B cell (primary cell): ENCODE data around the gene C7. TPM values are rescaled to one million over a fixed set of nuclear protein-coding genes. Genes with fewer than 3 reads are reported as not detected.

Source experiments
- ATAC-seq: fragments of 200-7000 bp; cut with Tn5 transposase; one replicate; pipeline ENCODE4 v1.10.0; 2021; ENCODE audit warnings: low read depth, mild to moderate bottlenecking, moderate number of reproducible peaks, moderate library complexity
- CTCF ChIA-PET: fragments of 350-600 bp; sonication (Branson Sonifier 250); formaldehyde crosslinking; loops from one replicate; lab custom pipeline; 2021; ENCODE audit warnings: antibody characterized with exemption, inconsistent platforms; lab: Charles Lee
- POLR2A ChIA-PET: fragments of 350-600 bp; sonication (Branson Sonifier 250); formaldehyde crosslinking; loops from one replicate; lab custom pipeline; 2021; ENCODE audit warnings: antibody characterized with exemption; lab: Charles Lee
- DNase-seq: peaks from one replicate; pipeline ENCODE4 v3.0.0; 2013
- H2AFZ ChIP-seq: 2 replicates; pipeline ENCODE4 v1.6.1; 2012; ENCODE audit warnings: mild to moderate bottlenecking, low read depth, low read length; ENCODE audit not compliant: insufficient read depth, poor library complexity, severe bottlenecking
- H3K27ac ChIP-seq, 2 donors: 1 replicate in 1 of 2; 2 replicates in 1 of 2; pipeline ENCODE4 v1.5.1; 2012 to 2013; ENCODE audit warnings: low read length in 2 of 2, mild to moderate bottlenecking in 2 of 2, moderate library complexity in 1 of 2
- H3K27me3 ChIP-seq, 4 experiments: fragments of 200-600 bp in 1 of 4; sonication (generic) in 1 of 4; replicated peaks in 1 of 4; 1 replicate in 2 of 4; 2 replicates in 2 of 4; pipeline versions ENCODE4 v1.6.1 to v1.7.0; 2013 to 2016; ENCODE audit warnings: low read length in 3 of 4, mild to moderate bottlenecking in 2 of 4, mixed read lengths in 1 of 4, moderate library complexity in 1 of 4; ENCODE audit not compliant: insufficient read depth in 4 of 4, control insufficient read depth in 3 of 4; ENCODE audit errors: control extremely low read depth in 1 of 4
- H3K36me3 ChIP-seq, 2 experiments: replicated peaks in 1 of 2; 1 replicate in 1 of 2; 2 replicates in 1 of 2; pipeline versions ENCODE4 v1.6.1 to v1.7.1; 2013; ENCODE audit warnings: low read length in 1 of 2; ENCODE audit not compliant: insufficient read depth in 2 of 2, control insufficient read depth in 1 of 2; ENCODE audit errors: control extremely low read depth in 1 of 2, extremely low read depth in 1 of 2
- H3K4me1 ChIP-seq, 2 donors: fragments of 200-600 bp in 1 of 2; sonication (generic) in 1 of 2; 1 replicate in 1 of 2; 2 replicates in 1 of 2; pipeline versions ENCODE4 v1.5.1 to v1.6.1; 2013 to 2017; ENCODE audit warnings: low read length in 2 of 2; ENCODE audit not compliant: control insufficient read depth in 2 of 2, insufficient read depth in 2 of 2
- H3K4me2 ChIP-seq: replicated peaks from 2 replicates; pipeline ENCODE3; 2012; ENCODE audit warnings: mild to moderate bottlenecking, low read depth, low read length; ENCODE audit not compliant: poor library complexity, severe bottlenecking
- H3K4me3 ChIP-seq, 5 experiments: fragments of 200-600 bp in 1 of 5; sonication (generic) in 1 of 5; 1 replicate in 3 of 5; 2 replicates in 2 of 5; pipeline versions ENCODE4 v1.5.1 to v1.7.0; 2011 to 2016; ENCODE audit warnings: low read length in 4 of 5, mild to moderate bottlenecking in 4 of 5, low read depth in 2 of 5, control low read depth in 1 of 5, moderate library complexity in 1 of 5; ENCODE audit not compliant: insufficient read depth in 1 of 5; ENCODE audit errors: control extremely low read depth in 1 of 5, extremely low read depth in 1 of 5
- H3K79me2 ChIP-seq: fragments of 200-600 bp; sonication (generic); one replicate; pipeline ENCODE4 v1.6.0; 2016; ENCODE audit warnings: low read length; ENCODE audit not compliant: control insufficient read depth, insufficient read depth
- H3K9ac ChIP-seq: fragments of 200-600 bp; sonication (generic); 2 replicates; pipeline ENCODE4 v1.6.1; 2017; ENCODE audit warnings: mild to moderate bottlenecking, low read length, moderate library complexity
- H3K9me3 ChIP-seq, 3 donors: one replicate each; pipeline versions ENCODE4 v1.6.1 to v1.7.1; 2013; ENCODE audit warnings: low read length in 2 of 3; ENCODE audit not compliant: control insufficient read depth in 2 of 3, insufficient read depth in 1 of 3; ENCODE audit errors: control extremely low read depth in 1 of 3
- H4K20me1 ChIP-seq: 2 replicates; pipeline ENCODE4 v1.6.0; 2012; ENCODE audit warnings: mild to moderate bottlenecking, low read length; ENCODE audit not compliant: insufficient read depth, control insufficient read depth, poor library complexity, severe bottlenecking
- H3K27ac Mint-ChIP-seq: one replicate; pipeline ENCODE4 v1.8.0; 2021; ENCODE audit warnings: mixed read lengths
- H3K27me3 Mint-ChIP-seq: one replicate; pipeline ENCODE4 v1.8.0; 2021; ENCODE audit warnings: mixed read lengths
- H3K4me1 Mint-ChIP-seq: one replicate; pipeline ENCODE4 v1.8.0; 2021; ENCODE audit warnings: mixed read lengths
- H3K4me3 Mint-ChIP-seq: one replicate; pipeline ENCODE4 v1.8.0; 2021; ENCODE audit warnings: mixed read lengths
- H3K9me3 Mint-ChIP-seq: one replicate; pipeline ENCODE4 v1.8.0; 2022; ENCODE audit warnings: mixed read lengths; ENCODE audit not compliant: insufficient read depth
- EZH2 ChIP-seq: IDR thresholded peaks from 2 replicates; pipeline ENCODE4 v1.6.1; 2012; ENCODE audit warnings: borderline replicate concordance, low read depth, mild to moderate bottlenecking, moderate library complexity, low read length; ENCODE audit not compliant: insufficient read depth, poor library complexity, severe bottlenecking
- WGBS: methylation state at CpG from one replicate; pipeline ENCODE4 v1.1.5; 2013; ENCODE audit warnings: missing lambda C conversion rate; ENCODE audit not compliant: insufficient coverage; 5-methylcytosine and 5-hydroxymethylcytosine counted together
- intact Hi-C: fragments of 100-400 bp; cut with micrococcal nuclease; formaldehyde crosslinking; loops from one replicate; pipeline ENCODE4 v1.10.0; 2022
- polyA plus RNA-seq: library from polyadenylated mRNA; depleted of rRNA; stranded (reverse); fragments of >200 nt; gene quantifications from 2 replicates; pipeline ENCODE4 v1.2.3, GENCODE V29; 2012
- total RNA-seq, 2 donors: library from RNA; stranded (reverse); fragments of 120-200 nt in 1 of 2; gene quantifications; 1 replicate in 1 of 2; 2 replicates in 1 of 2; pipeline versions ENCODE4 v1.2.3 to v1.2.4, GENCODE V29; 2013 to 2022
- TF ChIP-seq, protein P1 (sequence below): fragments of 200-600 bp; IDR thresholded peaks from one replicate; pipeline ENCODE4 v1.8.0; 2022; ENCODE audit warnings: antibody characterized with exemption, mild to moderate bottlenecking

Gene C7
- total and polyA plus RNA-seq, 2 donors (not counting 1 experiment from before 2014, with no cell fraction given), result not detected

DNA sequence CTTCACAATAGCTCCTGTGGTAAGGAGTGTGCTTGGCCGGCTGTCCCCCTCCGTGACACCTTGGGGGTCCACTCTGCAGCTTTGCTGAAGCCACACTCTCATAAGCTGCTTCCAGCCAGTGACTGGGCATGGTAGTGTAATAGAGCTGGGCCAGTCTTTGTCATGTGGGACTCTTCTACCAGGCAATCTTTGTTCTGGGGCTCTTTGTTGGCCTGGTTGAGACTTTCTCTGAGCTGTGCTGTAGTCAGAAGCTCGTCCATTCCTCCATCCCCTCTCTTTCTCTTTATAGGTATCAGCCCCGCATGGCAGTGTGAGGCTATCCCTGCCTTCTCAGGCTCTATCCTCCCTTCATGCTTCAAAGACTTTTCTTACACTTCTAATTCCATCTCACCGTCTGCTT, 42.5 kb upstream of the C7 start:
- no peak overlapping the region for H3K4me3 ChIP-seq
- H3K36me3 ChIP-seq, result no peaks in the 10 kb centered on the region
- H3K27ac ChIP-seq, result no peak overlapping the region
- CTCF ChIA-PET, result no interaction called here
- ATAC-seq, result no peak
- intact Hi-C loops, result no loop called here
- no peak for DNase-seq
- no peak overlapping the region for H3K9ac ChIP-seq
- TF ChIP-seq EZH2, result no peak
- TF ChIP-seq, protein P1, sequence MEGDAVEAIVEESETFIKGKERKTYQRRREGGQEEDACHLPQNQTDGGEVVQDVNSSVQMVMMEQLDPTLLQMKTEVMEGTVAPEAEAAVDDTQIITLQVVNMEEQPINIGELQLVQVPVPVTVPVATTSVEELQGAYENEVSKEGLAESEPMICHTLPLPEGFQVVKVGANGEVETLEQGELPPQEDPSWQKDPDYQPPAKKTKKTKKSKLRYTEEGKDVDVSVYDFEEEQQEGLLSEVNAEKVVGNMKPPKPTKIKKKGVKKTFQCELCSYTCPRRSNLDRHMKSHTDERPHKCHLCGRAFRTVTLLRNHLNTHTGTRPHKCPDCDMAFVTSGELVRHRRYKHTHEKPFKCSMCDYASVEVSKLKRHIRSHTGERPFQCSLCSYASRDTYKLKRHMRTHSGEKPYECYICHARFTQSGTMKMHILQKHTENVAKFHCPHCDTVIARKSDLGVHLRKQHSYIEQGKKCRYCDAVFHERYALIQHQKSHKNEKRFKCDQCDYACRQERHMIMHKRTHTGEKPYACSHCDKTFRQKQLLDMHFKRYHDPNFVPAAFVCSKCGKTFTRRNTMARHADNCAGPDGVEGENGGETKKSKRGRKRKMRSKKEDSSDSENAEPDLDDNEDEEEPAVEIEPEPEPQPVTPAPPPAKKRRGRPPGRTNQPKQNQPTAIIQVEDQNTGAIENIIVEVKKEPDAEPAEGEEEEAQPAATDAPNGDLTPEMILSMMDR, result no peak
- H3K27ac Mint-ChIP-seq, result no peak overlapping the region
- H3K27me3 ChIP-seq, result no peaks in the 10 kb centered on the region
- H3K79me2 ChIP-seq, result no peaks in the 10 kb centered on the region
- POLR2A ChIA-PET, result no interaction called here
- no peak overlapping the region for H3K4me2 ChIP-seq
- H3K9me3 Mint-ChIP-seq, result peaks cover 4% of the 10 kb centered on the region
- H4K20me1 ChIP-seq, result no peaks in the 10 kb centered on the region
- WGBS, result 71% methylated on average over 2 of the region's 5 CpGs
- H3K27me3 Mint-ChIP-seq, result peaks cover 13% of the 10 kb centered on the region
- no peaks in the 10 kb centered on the region for H3K4me1 ChIP-seq
- no peak overlapping the region for H2AFZ ChIP-seq
- H3K4me1 Mint-ChIP-seq, result no peaks in the 10 kb centered on the region
- no peak overlapping the region for H3K4me3 Mint-ChIP-seq
- peaks cover 0 to 9% (median 0%) of the 10 kb centered on the region in 3 donors for H3K9me3 ChIP-seq

DNA sequence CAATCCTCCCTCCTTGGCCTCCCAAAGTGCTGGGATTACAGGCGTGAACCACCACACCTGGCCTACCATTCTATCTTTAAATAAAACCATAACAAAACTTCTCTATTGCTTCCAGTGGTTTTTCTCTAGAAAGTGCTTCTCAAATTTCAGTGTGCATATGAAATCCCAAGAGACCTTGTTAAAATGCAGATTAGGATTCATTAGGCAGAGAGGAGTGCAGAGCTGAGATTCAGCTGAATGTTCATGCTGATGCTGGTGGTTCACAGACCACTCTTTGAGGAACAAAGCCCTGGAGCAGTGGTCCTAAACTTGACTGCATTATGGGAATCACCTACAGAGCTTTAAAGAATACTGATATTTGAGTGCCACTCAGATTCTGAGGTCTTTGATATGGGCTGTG, 39.9 kb upstream of the C7 start:
- H3K9ac ChIP-seq, result no peak overlapping the region
- no peaks in the 10 kb centered on the region for H3K4me1 ChIP-seq
- H3K9me3 Mint-ChIP-seq, result peaks cover 4% of the 10 kb centered on the region
- H3K4me3 ChIP-seq, result no peak overlapping the region
- peaks cover 0 to 5% (median 0%) of the 10 kb centered on the region in 3 donors for H3K9me3 ChIP-seq
- ChIA-PET POLR2A (no interaction called here), CTCF (no interaction called here)
- ATAC-seq (no peak), DNase-seq (no peak)
- H4K20me1 ChIP-seq, result no peaks in the 10 kb centered on the region
- 78% methylated on average over 1 of the region's 1 CpG for WGBS
- no peak overlapping the region for H3K27ac Mint-ChIP-seq
- H3K27ac ChIP-seq, result no peak overlapping the region
- H3K4me1 Mint-ChIP-seq, result no peaks in the 10 kb centered on the region
- intact Hi-C loops, result no loop called here
- no peaks in the 10 kb centered on the region for H3K36me3 ChIP-seq
- H3K27me3 Mint-ChIP-seq, result peaks cover 18% of the 10 kb centered on the region
- no peak overlapping the region for H2AFZ ChIP-seq
- no peak overlapping the region for H3K4me2 ChIP-seq
- no peaks in the 10 kb centered on the region for H3K27me3 ChIP-seq
- no peak for TF ChIP-seq EZH2
- TF ChIP-seq, protein P1, result no peak
- no peak overlapping the region for H3K4me3 Mint-ChIP-seq
- no peaks in the 10 kb centered on the region for H3K79me2 ChIP-seq
